Activated gamma-delta T cell (primary cell): ENCODE results near the gene NIPAL3.
"Not testable (repeated sequence)": the region's sequence is repeated elsewhere in the genome, so short reads cannot be mapped to it uniquely, and the experiment has no call there.

Experiments used
- DNase-seq: peaks from one replicate; lab custom pipeline; 2025; lab: John Stamatoyannopoulos, UW

NIPAL3 gene

GRCh38 chr1:24517898-24518297 lies 102.3 kb downstream of the NIPAL3 start:
- DNase-seq = no peak

- not testable (repeated sequence) for DNase-seq
Measured at GRCh38 chr1:24520282-24520681, 104.7 kb downstream of the NIPAL3 start.
